K562 (cell line): ENCODE data around the gene GGT1. TPM values are rescaled to one million over a fixed set of nuclear protein-coding genes. Genes with fewer than 3 reads are reported as not detected.
A peak's percentile ranks its signal among the peaks of the same experiment; 100 is the strongest.

Source experiments
- CCNT2 ChIP-seq: IDR thresholded peaks from 2 replicates; pipeline ENCODE4 v1.6.1; 2011; ENCODE audit warnings: borderline replicate concordance, low read depth, mild to moderate bottlenecking, moderate library complexity, mixed read lengths, low read length; ENCODE audit not compliant: insufficient read length; ENCODE audit errors: extremely low read depth
- CREB3L1 ChIP-seq: fragments of 450-650 bp; IDR thresholded peaks from 2 replicates; pipeline ENCODE4 v1.6.1; 2014; ENCODE audit warnings: low read depth, mild to moderate bottlenecking, moderate library complexity, borderline replicate concordance
- HNRNPLL ChIP-seq: fragments of 200-400 bp; formaldehyde crosslinking; IDR thresholded peaks from 2 replicates; pipeline ENCODE4 v1.6.1; 2017; ENCODE audit warnings: low read length, low read depth, mild to moderate bottlenecking; ENCODE audit not compliant: poor library complexity, severe bottlenecking
- MNT ChIP-seq, 2 experiments: fragments of 450-650 bp; conservative IDR thresholded peaks; 2 replicates each; pipeline ENCODE4 v1.6.1; 2017; ENCODE audit warnings: mild to moderate bottlenecking in 2 of 2, moderate library complexity in 2 of 2
- PATZ1 ChIP-seq: fragments of 250-450 bp; sonication (Bioruptor Pico); IDR thresholded peaks from 2 replicates; pipeline ENCODE4 v1.5.0; 2020; ENCODE audit warnings: mild to moderate bottlenecking, borderline replicate concordance
- PHF8 ChIP-seq: fragments of 200-600 bp; sonication (generic); IDR thresholded peaks from 2 replicates; pipeline ENCODE4 v1.6.1; 2012; ENCODE audit warnings: mixed run types, mild to moderate bottlenecking, inconsistent platforms, low read length, moderate library complexity, borderline replicate concordance
- POLR2A ChIP-seq: fragments of 450-650 bp; conservative IDR thresholded peaks from 2 replicates; pipeline ENCODE4 v1.6.1; 2016
- POLR2G ChIP-seq: fragments of 200-400 bp; formaldehyde crosslinking; IDR thresholded peaks from 2 replicates; pipeline ENCODE4 v1.6.1; 2017; ENCODE audit warnings: low read depth, mild to moderate bottlenecking, antibody characterized with exemption, low read length, moderate library complexity
- TEAD2 ChIP-seq: fragments of 450-650 bp; IDR thresholded peaks from 2 replicates; pipeline ENCODE4 v1.6.1; 2016; ENCODE audit warnings: missing genetic modification characterization, control low read depth, missing compliant biosample characterization
- ZNF316 ChIP-seq: fragments of 450-650 bp; IDR thresholded peaks from 2 replicates; pipeline ENCODE4 v1.6.1; 2016
- ZNF324 ChIP-seq: fragments of 250-450 bp; sonication (Bioruptor Pico); IDR thresholded peaks from 2 replicates; pipeline ENCODE4 v1.4.0; 2020; ENCODE audit warnings: mild to moderate bottlenecking
- ZNF407 ChIP-seq: fragments of 450-650 bp; IDR thresholded peaks from 2 replicates; pipeline ENCODE4 v1.6.1; 2016; ENCODE audit warnings: low read depth
- ZNF77 ChIP-seq: fragments of 250-450 bp; sonication (Bioruptor Pico); IDR thresholded peaks from 2 replicates; pipeline ENCODE4 v1.5.0; 2020
- ZNF778 ChIP-seq: fragments of 450-650 bp; formaldehyde crosslinking; IDR thresholded peaks from 2 replicates; pipeline ENCODE4 v1.4.0; 2020; ENCODE audit warnings: mild to moderate bottlenecking, moderate library complexity
- polyA plus RNA-seq, 8 experiments: library from polyadenylated mRNA; depleted of rRNA in 4 of 8; stranded (reverse) in 5 of 8; unstranded in 3 of 8; fragments of >200 nt; fragmentation: Nextera tagmentation in 2 of 8; fragmentation: Illumina TruSeq in 1 of 8; extraction: Ambion mirVana in 2 of 8; extraction: Trizol in 1 of 8; gene quantifications; 2 replicates each; pipeline versions ENCODE4 v1.2.1 to v1.2.3, GENCODE V29; 2011 to 2014; ENCODE audit warnings: inconsistent platforms in 1 of 8, missing spikeins in 1 of 8
- total RNA-seq, 7 experiments: library from RNA; depleted of rRNA in 6 of 7; stranded (reverse); fragments of >200 nt in 6 of 7; fragmentation: Illumina TruSeq in 2 of 7; extraction: Trizol in 2 of 7; gene quantifications; 2 replicates each; pipeline versions ENCODE4 v1.2.1 to v1.2.3, GENCODE V29; 2011 to 2021; ENCODE audit warnings: low replicate concordance in 1 of 7

Gene GGT1
- total and polyA plus RNA-seq, 9 of the 15 experiments (the other 6 are each of a cell fraction or from before 2014, with no cell fraction given): 0.46 to 11.8 (median 6.9) TPM

- TF ChIP-seq ZNF407 (no peak), ZNF316 (no peak), HNRNPLL (peak; percentile 60), MNT (conservative IDR thresholded peaks at IDR 0.05) (no peak), ZNF778 (no peak), TEAD2 (no peak), ZNF324 (no peak), ZNF77 (CRISPR knock-in tag) (no peak), CCNT2 (peak; percentile 18), PATZ1 (CRISPR knock-in tag) (no peak), CREB3L1 (peak; percentile 32; the same call in 1 of the 2 replicates), POLR2A (peak; percentile 51; the same call in 1 of the 2 replicates), PHF8 (peak; percentile 49; the same call in 1 of the 2 replicates), POLR2G (peak; percentile 84)
Measured at GRCh38 chr22:24592851-24593558, 10.0 kb upstream of the GGT1 start, which contains the start of gene LRRC75B (continued).
